Measurements from ENCODE around the gene LAMA2. TPM values are rescaled to one million over a fixed set of nuclear protein-coding genes. Genes with fewer than 3 reads are reported as not detected.

LAMA2 gene
- total RNA-seq, 1 donor: 9.4 TPM

- Histone ChIP-seq H3K27ac (ENCODE audit: low read depth, low read length) (no peak overlapping the region), H3K4me2 (ENCODE audit: insufficient read depth, low read length) (no peak overlapping the region), H3K79me2 (ENCODE audit: insufficient read depth, low read length) (no peaks in the 10 kb centered on the region), H3K9me3 (ENCODE audit: low read depth, low read length) (no peaks in the 10 kb centered on the region), H3K4me3 (ENCODE audit: insufficient read depth, low read length) (no peak overlapping the region), H4K20me1 (ENCODE audit: insufficient read depth, low read length) (no peaks in the 10 kb centered on the region), H3K36me3 (ENCODE audit: insufficient read depth, low read length) (peaks cover 6% of the 10 kb centered on the region), H3K27me3 (ENCODE audit: insufficient read depth, low read length) (no peaks in the 10 kb centered on the region), H3K4me1 (ENCODE audit: insufficient read depth, low read length) (no peaks in the 10 kb centered on the region), H2AFZ (ENCODE audit: low read length) (no peak overlapping the region)
- no peak for TF ChIP-seq CTCF (IDR thresholded peaks at IDR 0.05; ENCODE audit: extremely low read depth, low read depth, low read length)
- no peak for DNase-seq (ENCODE audit: insufficient read length, low spot score, missing footprints)
These were observed 639.0 kb downstream of the LAMA2 start for GRCh38 chr6:129521946-129522345.

GRCh38 chr6:129523816-129524215, 640.9 kb downstream of the LAMA2 start:
- no peak overlapping the region for H3K27ac ChIP-seq (ENCODE audit: low read depth, low read length)
- peaks cover 6% of the 10 kb centered on the region for H3K36me3 ChIP-seq (ENCODE audit: insufficient read depth, low read length)
- H3K4me3 ChIP-seq (ENCODE audit: insufficient read depth, low read length): no peak overlapping the region
- no peak for TF ChIP-seq CTCF (IDR thresholded peaks at IDR 0.05; ENCODE audit: extremely low read depth, low read depth, low read length)
- H3K9me3 ChIP-seq (ENCODE audit: low read depth, low read length): no peaks in the 10 kb centered on the region
- no peak overlapping the region for H3K4me2 ChIP-seq (ENCODE audit: insufficient read depth, low read length)
- no peaks in the 10 kb centered on the region for H4K20me1 ChIP-seq (ENCODE audit: insufficient read depth, low read length)
- no peak overlapping the region for H2AFZ ChIP-seq (ENCODE audit: low read length)
- no peaks in the 10 kb centered on the region for H3K27me3 ChIP-seq (ENCODE audit: insufficient read depth, low read length)
- no peaks in the 10 kb centered on the region for H3K79me2 ChIP-seq (ENCODE audit: insufficient read depth, low read length)
- no peaks in the 10 kb centered on the region for H3K4me1 ChIP-seq (ENCODE audit: insufficient read depth, low read length)
- no peak for DNase-seq (ENCODE audit: insufficient read length, low spot score, missing footprints)

GRCh38 chr6:129525055-129525454, 642.1 kb downstream of the LAMA2 start:
- no peaks in the 10 kb centered on the region for H4K20me1 ChIP-seq (ENCODE audit: insufficient read depth, low read length)
- no peak overlapping the region for H3K4me2 ChIP-seq (ENCODE audit: insufficient read depth, low read length)
- TF ChIP-seq CTCF (IDR thresholded peaks at IDR 0.05; ENCODE audit: extremely low read depth, low read depth, low read length): no peak
- H3K79me2 ChIP-seq (ENCODE audit: insufficient read depth, low read length): no peaks in the 10 kb centered on the region
- H3K4me3 ChIP-seq (ENCODE audit: insufficient read depth, low read length): no peak overlapping the region
- DNase-seq (ENCODE audit: insufficient read length, low spot score, missing footprints): peak; percentile 48
- peaks cover 6% of the 10 kb centered on the region for H3K36me3 ChIP-seq (ENCODE audit: insufficient read depth, low read length)
- no peak overlapping the region for H2AFZ ChIP-seq (ENCODE audit: low read length)
- no peak overlapping the region for H3K27ac ChIP-seq (ENCODE audit: low read depth, low read length)
- no peaks in the 10 kb centered on the region for H3K9me3 ChIP-seq (ENCODE audit: low read depth, low read length)
- no peaks in the 10 kb centered on the region for H3K4me1 ChIP-seq (ENCODE audit: insufficient read depth, low read length)
- no peaks in the 10 kb centered on the region for H3K27me3 ChIP-seq (ENCODE audit: insufficient read depth, low read length)

- Histone ChIP-seq H3K27ac (ENCODE audit: low read depth, low read length) (no peak overlapping the region), H2AFZ (ENCODE audit: low read length) (no peak overlapping the region), H3K79me2 (ENCODE audit: insufficient read depth, low read length) (no peaks in the 10 kb centered on the region), H3K4me1 (ENCODE audit: insufficient read depth, low read length) (no peaks in the 10 kb centered on the region), H3K4me2 (ENCODE audit: insufficient read depth, low read length) (no peak overlapping the region), H4K20me1 (ENCODE audit: insufficient read depth, low read length) (no peaks in the 10 kb centered on the region), H3K4me3 (ENCODE audit: insufficient read depth, low read length) (no peak overlapping the region), H3K9me3 (ENCODE audit: low read depth, low read length) (no peaks in the 10 kb centered on the region), H3K27me3 (ENCODE audit: insufficient read depth, low read length) (no peaks in the 10 kb centered on the region), H3K36me3 (ENCODE audit: insufficient read depth, low read length) (peaks cover 7% of the 10 kb centered on the region)
- TF ChIP-seq CTCF (IDR thresholded peaks at IDR 0.05; ENCODE audit: extremely low read depth, low read depth, low read length): no peak
- DNase-seq (ENCODE audit: insufficient read length, low spot score, missing footprints): no peak
These were observed 652.0 kb downstream of the LAMA2 start for GRCh38 chr6:129534926-129535325.

All from osteoblast (primary cell).